Raji (cell line): ENCODE measurements around the gene PLBD1.

Experiments
- POLR2A ChIP-seq: IDR thresholded peaks from 2 replicates; pipeline ENCODE4 v1.6.1; 2011; ENCODE audit warnings: low read depth, low read length, control low read depth; ENCODE audit not compliant: insufficient read depth

Gene PLBD1

DNA sequence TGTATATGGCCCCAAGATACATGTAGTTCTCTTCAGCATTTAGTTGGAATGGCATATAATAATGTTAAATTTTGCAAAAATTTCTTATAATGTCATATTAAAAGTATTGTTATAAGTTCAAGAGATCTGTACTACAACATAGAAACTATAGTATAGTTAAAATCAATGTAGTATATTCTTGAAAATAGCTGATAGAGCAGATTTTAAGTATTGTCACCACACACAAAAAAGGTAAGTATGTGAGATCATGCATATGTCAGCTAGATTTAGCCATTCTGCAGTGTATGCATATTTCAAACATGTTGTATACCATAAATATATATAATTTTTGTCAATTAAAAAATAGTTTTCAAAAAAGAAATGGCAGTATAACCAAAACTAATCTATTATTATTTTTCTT is 86.5 kb downstream of the PLBD1 start:
- TF ChIP-seq POLR2A, result no peak

DNA sequence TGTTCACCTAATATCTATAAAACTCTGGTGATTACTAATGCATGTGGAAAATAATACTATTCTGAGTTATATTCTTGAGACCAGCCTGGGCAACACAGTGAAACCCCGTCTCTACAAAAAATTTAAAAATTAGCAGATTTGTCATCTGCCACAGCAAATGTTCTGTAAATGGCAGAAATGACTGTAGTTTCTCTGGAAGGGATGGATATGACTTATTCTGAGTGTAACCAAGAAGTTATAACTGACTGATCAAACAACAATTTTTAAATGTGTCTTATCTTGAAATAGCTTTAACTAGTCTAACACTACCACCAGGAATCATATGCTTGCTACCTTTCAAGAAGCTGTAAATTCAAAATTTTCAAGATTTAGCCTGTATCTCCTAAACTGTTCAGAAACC is 88.7 kb downstream of the PLBD1 start:
- TF ChIP-seq POLR2A, result no peak

DNA sequence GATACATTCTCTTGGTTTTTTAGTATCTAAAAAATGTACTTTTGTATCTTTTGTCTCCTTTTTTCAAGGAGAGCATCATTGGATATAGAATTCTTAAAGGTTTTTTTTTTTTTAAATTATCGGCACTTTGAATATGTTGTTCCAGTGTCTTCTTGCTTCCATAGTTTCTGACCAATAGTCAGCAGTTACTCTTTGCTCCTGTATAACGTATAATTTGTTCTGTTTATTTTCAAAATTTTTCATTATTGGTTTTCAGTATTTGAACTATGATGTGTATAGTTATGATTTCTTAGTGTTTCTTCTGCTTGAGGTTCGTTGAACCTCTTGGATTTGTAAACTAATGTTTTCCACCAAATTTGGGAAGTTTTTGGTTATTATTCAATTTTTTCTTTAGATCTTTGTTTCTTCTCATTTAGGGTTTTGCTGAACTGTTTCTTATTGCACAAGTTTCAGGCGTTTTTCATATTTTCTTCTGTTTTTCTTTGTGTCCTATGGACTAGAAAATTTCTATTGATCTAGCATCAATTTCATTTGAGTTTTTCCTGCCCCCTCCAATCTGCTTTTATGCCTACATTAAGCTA is 93.9 kb downstream of the PLBD1 start:
- no peak for TF ChIP-seq POLR2A

DNA sequence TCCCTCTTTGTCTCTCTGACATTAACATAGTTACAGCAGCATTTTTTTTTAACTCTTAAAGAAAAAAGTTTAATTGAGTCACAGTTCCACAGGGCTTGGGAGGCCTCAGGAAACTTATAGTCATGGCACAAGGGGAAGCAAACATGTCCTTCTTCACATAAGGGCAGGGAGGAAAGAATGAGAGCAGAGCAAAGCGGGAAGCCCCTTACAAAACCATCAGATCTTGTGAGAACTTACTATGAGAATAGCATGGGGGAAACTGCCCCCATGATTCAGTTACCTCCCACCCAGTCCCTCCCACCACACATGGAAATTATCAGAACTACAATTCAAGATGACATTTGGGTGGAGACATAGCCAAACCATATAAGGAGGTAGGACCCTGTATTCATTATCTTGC is 96.2 kb downstream of the PLBD1 start:
- no peak for TF ChIP-seq POLR2A

DNA sequence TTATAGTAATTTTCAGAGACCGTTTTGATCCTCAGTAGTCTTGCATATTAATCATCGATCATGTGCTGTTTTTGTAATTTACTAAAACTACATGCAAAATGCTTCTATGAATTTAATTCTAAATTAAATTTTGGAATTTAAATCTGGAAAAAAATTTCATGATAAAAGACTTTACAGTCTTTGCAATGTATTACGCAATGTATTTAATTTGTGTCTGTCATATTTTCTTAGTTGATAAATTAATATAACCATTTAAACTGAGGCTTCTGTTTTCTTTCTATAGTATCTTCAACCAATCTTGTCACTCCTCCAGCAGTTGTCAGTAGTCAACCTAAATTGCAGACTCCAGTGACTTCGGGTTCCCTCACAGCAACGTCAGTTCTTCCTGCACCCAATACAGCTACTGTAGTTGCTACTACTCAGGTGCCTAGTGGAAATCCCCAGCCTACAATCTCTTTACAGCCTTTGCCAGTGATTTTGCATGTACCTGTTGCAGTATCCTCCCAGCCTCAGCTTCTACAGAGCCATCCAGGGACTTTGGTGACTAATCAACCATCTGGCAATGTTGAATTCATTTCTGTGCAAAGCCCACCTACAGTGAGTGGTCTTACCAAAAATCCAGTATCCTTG is 107.4 kb downstream of the PLBD1 start:
- TF ChIP-seq POLR2A, result no peak

DNA sequence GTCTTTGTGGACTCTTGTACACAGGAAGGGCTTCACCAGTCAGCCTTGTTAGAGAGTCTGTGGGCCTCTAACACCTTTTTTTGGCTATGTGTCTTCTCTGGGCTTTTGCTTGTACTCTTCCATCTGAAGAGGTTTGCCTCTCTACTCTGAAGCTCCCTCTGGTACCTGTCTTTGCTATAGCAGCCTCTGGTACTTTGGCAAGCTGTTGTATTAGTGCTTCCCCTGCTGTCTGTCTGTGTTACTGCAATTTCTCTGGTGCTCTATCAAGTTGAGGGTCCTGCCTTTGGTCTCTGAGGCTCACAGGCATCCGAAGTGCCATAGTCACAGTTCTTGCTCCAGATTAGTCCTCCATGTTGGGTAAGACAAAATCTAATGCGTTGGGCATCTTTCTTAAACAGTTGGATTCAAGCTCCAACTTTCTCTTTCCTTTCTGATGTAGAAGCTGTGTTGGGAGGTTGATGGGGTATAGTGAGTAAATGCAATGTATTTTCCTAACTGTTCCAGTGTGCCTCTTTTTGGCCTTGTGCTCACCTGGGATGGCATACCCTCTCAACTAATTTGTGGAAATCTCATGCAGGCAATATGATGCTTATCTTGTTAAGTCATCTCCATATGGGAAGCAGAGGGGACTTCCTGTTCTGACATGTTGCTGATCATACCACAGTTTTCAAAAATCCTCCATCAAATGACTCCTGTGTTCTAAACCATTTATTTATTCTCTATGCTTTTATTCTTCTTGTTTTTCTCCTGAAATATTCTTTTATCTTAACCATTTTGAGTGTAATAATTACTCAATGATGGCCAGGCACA is 113.4 kb downstream of the PLBD1 start:
- 0 out of 2 replicates have a peak, but pooled peaks have one; percentile 15 for TF ChIP-seq POLR2A
